ENCODE measurements around the gene EPC2.
"Not testable (repeated sequence)": the region's sequence is repeated elsewhere in the genome, so short reads cannot be mapped to it uniquely, and the experiment has no call there.

Gene EPC2

GRCh38 chr2:148640767-148641166 lies 3.8 kb upstream of the EPC2 start:
- peak in 1 of 14 donors; percentile 56 for DNase-seq

GRCh38 chr2:148642112-148642744 lies 2.3 kb upstream of the EPC2 start:
- no peak for DNase-seq

GRCh38 chr2:148642891-148643416 lies 1.6 kb upstream of the EPC2 start:
- DNase-seq = peak in 5 of 14 donors; percentile 1 to 21 (median 6)

- DNase-seq = no peak
These were observed 1.1 kb upstream of the EPC2 start for GRCh38 chr2:148643421-148643820.

GRCh38 chr2:148644883-148645538 lies 460 bp downstream of the EPC2 start:
- peak; percentile 84 to 99 (median 96) for DNase-seq

- DNase-seq = peak in 9 of 14 donors; percentile 18 to 89 (median 47)
These were observed 1.1 kb downstream of the EPC2 start for GRCh38 chr2:148645539-148646230.

GRCh38 chr2:148646231-148646559 lies 1.6 kb downstream of the EPC2 start:
- DNase-seq = no peak

- not testable (repeated sequence) for DNase-seq
These were observed 3.2 kb downstream of the EPC2 start for GRCh38 chr2:148647711-148648110.

- DNase-seq = no peak
These were observed 5.4 kb downstream of the EPC2 start for GRCh38 chr2:148649936-148650335.

GRCh38 chr2:148650881-148651280 lies 6.3 kb downstream of the EPC2 start:
- no peak for DNase-seq

GRCh38 chr2:148651972-148652371 lies 7.4 kb downstream of the EPC2 start:
- DNase-seq = no peak

- DNase-seq = no peak
These were observed 8.9 kb downstream of the EPC2 start for GRCh38 chr2:148653437-148653836.

GRCh38 chr2:148654435-148654834 lies 9.9 kb downstream of the EPC2 start:
- DNase-seq = no peak

- no peak for DNase-seq
These were observed 12.0 kb downstream of the EPC2 start for GRCh38 chr2:148656516-148656915.

GRCh38 chr2:148658807-148659722 lies 14.5 kb downstream of the EPC2 start:
- DNase-seq = no peak

- DNase-seq = no peak
These were observed 16.4 kb downstream of the EPC2 start for GRCh38 chr2:148660999-148661398.

GRCh38 chr2:148662332-148662731 lies 17.8 kb downstream of the EPC2 start:
- not testable (repeated sequence) for DNase-seq

- DNase-seq = no peak
These were observed 19.7 kb downstream of the EPC2 start for GRCh38 chr2:148664229-148664628.

GRCh38 chr2:148666555-148666954 lies 22.0 kb downstream of the EPC2 start:
- DNase-seq = no peak

- no peak for DNase-seq
These were observed 22.7 kb downstream of the EPC2 start for GRCh38 chr2:148667113-148667836.

- DNase-seq = no peak
These were observed 26.2 kb downstream of the EPC2 start for GRCh38 chr2:148670773-148671172.

Measured in C1 segment of cervical spinal cord (tissue), 14 donors.